HG02678 (cell line): ENCODE results near the gene FBXO45.
"Not testable (repeated sequence)": the region's sequence is repeated elsewhere in the genome, so short reads cannot be mapped to it uniquely, and the experiment has no call there.

ENCODE experiments used
- ATAC-seq: cut with Tn5 transposase; IDR thresholded peaks from one replicate; pipeline ENCODE4 v1.9.1; 2021; ENCODE audit warnings: mild to moderate bottlenecking, moderate library complexity; ENCODE audit not compliant: unreplicated experiment

The FBXO45 gene

DNA sequence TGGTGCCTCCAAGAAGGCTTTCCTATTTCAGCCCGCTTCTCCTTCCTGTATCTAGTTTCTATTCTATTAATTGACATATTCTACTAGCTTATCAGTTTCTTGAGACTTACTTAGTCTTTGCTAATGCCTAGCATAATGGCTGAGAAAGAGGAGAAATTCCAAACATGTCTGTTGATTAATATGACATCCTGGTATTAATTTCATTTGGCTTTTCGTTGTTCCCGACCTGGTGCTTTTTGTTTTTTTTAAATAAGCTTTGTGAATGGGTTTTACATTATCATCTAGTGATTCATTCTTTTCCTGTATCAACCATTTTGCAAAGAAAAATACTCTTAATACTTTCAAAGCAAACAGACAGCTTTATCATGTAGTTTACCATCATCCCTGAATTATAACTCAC is 13.2 kb upstream of the FBXO45 start:
- ATAC-seq = no peak

- no peak for ATAC-seq
Measured at GRCh38 chr3:196557236-196557635, 11.2 kb upstream of the FBXO45 start.

- no peak for ATAC-seq
Measured at GRCh38 chr3:196558476-196558875, 10.0 kb upstream of the FBXO45 start.

- ATAC-seq = no peak
Measured at GRCh38 chr3:196559826-196560225, 8.6 kb upstream of the FBXO45 start.

- no peak for ATAC-seq
Measured at GRCh38 chr3:196563721-196564225, 4.7 kb upstream of the FBXO45 start.

- ATAC-seq = peak; percentile 34
Measured at GRCh38 chr3:196569003-196569516, 600 bp downstream of the FBXO45 start.

- not testable (repeated sequence) for ATAC-seq
Measured at GRCh38 chr3:196570332-196570731, 1.9 kb downstream of the FBXO45 start.

DNA sequence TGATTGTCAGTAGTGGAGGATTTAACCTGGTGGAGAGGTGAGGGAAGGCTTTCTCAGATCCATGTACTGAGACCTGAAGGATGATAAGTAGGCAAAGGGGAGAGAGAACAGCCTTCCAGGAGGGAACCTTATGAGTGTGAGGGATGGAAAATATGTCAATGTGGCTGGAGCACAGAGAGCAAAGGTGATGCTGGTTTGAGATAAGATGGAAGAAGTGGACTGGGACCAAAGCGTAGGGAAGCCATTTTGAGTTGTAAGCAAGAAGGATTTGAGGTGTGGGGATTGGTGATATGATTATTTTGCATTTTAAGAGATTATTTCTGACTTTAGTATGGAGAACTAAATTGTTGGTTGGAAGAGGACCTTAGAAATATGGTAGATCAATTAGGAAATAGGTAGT is 3.9 kb downstream of the FBXO45 start:
- ATAC-seq = no peak

DNA sequence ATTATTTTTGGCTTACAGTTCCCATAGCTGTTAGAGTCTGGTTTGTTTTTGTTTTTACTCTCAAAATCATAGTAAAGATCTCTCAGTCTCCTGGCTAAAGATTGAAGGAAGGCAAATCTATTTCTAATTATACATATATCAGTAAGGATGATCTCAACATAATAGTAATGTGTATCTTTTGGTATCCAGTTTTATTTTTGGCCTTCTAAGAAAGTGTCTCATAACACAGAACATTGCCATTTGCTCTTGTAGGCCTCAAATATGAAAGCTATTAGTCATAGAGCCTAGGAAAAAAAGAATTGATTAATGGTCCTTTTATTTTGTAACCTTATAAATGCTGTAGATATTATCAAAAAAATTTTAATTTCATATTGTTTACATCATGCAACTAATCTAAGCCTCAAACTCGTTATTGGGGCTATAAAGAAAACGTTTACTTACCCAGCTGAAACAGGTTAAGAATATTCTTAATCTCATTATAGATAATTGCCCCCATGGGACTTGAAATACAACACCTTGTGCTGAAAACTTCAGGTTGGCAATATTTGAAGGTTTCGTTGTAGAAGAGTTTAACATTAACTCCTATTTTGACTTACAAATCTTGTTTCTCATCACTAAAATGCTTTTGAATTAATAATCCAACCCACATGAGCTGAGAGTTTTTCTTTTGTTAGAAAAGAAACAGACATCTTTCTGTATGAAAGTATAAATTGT is 16.7 kb downstream of the FBXO45 start:
- ATAC-seq = no peak

DNA sequence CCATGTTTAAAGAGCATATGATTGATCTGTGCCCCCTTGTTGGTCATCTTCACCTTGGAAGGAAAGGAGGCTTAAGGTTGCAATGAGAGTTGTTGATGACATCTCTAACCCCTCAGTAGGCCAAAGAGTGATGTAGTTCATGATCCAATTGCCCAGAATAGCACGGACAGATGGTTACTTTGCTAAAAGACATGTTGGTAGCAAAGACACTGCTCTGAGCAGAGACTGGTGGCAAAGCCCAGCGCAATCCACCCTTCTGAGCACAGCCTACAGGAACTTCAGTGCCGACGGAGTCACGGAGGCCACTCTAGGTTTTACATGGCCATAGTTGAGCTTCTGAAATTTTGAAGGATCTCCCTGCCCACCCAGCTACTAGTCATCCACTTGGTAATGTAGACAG is 21.8 kb downstream of the FBXO45 start:
- ATAC-seq = no peak

DNA sequence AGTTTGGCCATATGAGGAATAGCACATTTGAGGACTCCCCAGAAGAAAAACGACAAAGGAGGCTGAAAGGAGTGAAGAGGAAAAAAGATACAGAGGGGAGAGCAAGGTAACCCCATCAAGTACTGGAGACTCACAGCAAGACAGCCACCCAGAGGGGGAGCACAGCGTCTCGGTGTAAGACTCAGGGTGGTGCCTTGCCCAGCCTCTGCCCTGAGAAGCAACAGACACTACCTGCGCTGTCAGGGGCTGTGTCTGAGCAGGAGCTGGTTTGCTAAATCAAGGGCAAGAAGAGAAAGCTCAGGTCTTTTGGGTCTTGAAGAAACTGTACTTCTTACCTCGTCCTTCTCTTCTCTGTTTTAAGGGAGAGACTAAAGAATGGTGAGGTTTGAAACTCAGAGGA is 27.9 kb downstream of the FBXO45 start:
- ATAC-seq = no peak

GRCh38 chr3:196597971-196598733 is 29.7 kb downstream of the FBXO45 start:
- ATAC-seq = not testable (repeated sequence)

- no peak for ATAC-seq
Measured at GRCh38 chr3:196599734-196600128, 31.3 kb downstream of the FBXO45 start.

- no peak for ATAC-seq
Measured at GRCh38 chr3:196600359-196600758, 31.9 kb downstream of the FBXO45 start.

- ATAC-seq = no peak
Measured at GRCh38 chr3:196602673-196603072, 34.2 kb downstream of the FBXO45 start.

DNA sequence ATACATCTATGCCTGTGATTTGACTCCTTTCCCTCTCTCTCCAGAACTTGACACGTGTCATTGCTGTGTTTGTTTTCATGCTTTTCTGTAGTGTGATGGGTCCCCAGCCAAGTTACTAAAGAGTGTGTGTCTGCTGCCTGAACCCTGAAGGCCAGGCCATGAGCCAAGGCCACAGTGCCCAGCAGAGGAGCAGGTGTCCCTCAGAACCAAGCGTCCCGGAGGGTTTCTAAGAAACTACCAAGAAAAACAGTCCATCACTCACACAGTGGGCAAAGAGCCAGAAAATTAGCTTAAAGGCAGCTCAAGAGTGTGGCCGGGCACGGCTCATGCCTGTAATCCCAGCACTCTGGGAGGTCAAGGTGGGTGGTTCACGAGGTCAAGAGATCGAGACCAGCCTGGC is 35.2 kb downstream of the FBXO45 start:
- no peak for ATAC-seq

- no peak for ATAC-seq
Measured at GRCh38 chr3:196604548-196604947, 36.1 kb downstream of the FBXO45 start.

- ATAC-seq = no peak
Measured at GRCh38 chr3:196608693-196609092, 40.2 kb downstream of the FBXO45 start.

DNA sequence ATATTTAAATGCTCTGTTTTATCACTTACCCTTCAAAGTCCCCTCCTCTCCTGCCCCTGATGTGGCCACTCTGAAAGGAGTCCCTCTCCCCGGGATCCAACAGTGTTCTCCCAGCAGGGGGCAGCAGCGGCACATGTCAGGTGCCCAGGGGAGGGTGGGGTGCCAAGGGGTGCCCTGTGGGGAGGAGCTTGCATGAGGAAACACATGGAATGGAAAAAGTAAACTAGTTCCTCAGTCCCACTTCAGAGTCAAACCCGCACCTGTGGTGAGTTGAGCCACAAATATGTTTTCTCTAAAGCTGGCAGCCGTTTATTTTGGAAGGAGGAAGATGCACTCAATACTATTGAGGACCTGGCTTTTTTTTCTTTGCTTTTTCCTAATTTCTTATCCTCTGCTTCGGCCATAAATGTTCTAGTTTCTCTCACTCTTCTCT is 40.9 kb downstream of the FBXO45 start:
- ATAC-seq = peak; percentile 72

- ATAC-seq = no peak
Measured at GRCh38 chr3:196609805-196610515, 41.5 kb downstream of the FBXO45 start.

GRCh38 chr3:196611761-196612483 is 43.5 kb downstream of the FBXO45 start:
- no peak for ATAC-seq
